ENCODE results near the gene MED15.
"Not testable (repeated sequence)": the region's sequence is repeated elsewhere in the genome, so short reads cannot be mapped to it uniquely, and the experiment has no call there.

MED15 gene

DNA sequence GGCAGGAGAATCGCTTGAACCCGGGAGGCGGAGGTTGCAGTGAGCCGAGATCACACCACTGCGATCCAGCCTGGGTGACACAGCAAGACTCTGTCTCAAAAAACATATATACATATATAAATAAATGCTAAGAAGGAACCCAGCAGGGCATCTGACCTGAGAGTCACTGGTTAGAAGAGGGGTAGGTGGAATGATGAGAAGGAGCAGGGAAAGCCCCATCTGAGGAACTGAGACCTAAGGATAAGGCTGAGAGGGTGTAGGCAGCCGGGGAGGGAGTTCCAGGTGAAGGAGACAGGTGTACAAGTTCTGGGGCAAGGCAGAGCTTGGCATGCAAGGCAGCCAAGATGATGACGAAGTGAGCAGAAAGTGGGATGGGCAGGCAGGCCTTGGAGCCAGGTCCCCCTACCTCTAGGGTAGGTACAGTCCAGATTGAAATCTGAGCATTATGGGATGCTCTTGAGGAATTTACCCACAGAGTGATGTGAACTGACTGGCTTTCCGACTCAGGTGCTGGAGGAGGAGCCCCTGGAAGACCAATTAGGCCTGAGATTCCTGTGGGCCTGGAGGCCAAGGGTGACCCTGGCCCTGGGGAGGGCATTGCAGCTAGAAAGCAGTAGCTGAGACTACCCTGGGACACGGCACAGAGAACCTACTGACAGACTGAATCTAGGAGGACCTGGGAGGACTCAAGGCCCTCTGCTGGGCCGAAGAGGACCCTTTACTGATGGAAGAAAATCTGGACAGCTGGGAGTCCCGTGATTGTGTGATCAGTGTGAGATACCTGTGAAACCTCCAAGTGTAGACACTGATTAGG, 34.6 kb upstream of the MED15 start:
- Histone ChIP-seq H3K4me2 (ENCODE audit: low read length) (no peak overlapping the region), H3K27me3 (ENCODE audit: control insufficient read depth, low read length) (no peaks in the 10 kb centered on the region), H3K9me3 (ENCODE audit: control insufficient read depth, insufficient read depth, low read length) (no peaks in the 10 kb centered on the region), H3K79me2 (ENCODE audit: control insufficient read depth, low read length) (no peaks in the 10 kb centered on the region), H3K9me2 (replicated peaks; ENCODE audit: control insufficient read depth, low read length) (no peaks in the 10 kb centered on the region), H3K4me1 (ENCODE audit: control insufficient read depth, low read length) (no peaks in the 10 kb centered on the region), H3K36me3 (ENCODE audit: control insufficient read depth, low read length) (no peaks in the 10 kb centered on the region), H3K27ac (ENCODE audit: low read depth, low read length) (no peak overlapping the region), H3F3A (ENCODE audit: control insufficient read depth, insufficient read depth) (no peaks in the 10 kb centered on the region), H4K20me1 (ENCODE audit: control insufficient read depth, insufficient read depth, low read depth, low read length) (no peaks in the 10 kb centered on the region), H3K4me3 (ENCODE audit: low read length) (no peak overlapping the region)
- TF ChIP-seq EZH2phosphoT487 (IDR thresholded peaks at IDR 0.05; ENCODE audit: borderline replicate concordance, low read length): no peak
- TF ChIP-seq, protein P1, sequence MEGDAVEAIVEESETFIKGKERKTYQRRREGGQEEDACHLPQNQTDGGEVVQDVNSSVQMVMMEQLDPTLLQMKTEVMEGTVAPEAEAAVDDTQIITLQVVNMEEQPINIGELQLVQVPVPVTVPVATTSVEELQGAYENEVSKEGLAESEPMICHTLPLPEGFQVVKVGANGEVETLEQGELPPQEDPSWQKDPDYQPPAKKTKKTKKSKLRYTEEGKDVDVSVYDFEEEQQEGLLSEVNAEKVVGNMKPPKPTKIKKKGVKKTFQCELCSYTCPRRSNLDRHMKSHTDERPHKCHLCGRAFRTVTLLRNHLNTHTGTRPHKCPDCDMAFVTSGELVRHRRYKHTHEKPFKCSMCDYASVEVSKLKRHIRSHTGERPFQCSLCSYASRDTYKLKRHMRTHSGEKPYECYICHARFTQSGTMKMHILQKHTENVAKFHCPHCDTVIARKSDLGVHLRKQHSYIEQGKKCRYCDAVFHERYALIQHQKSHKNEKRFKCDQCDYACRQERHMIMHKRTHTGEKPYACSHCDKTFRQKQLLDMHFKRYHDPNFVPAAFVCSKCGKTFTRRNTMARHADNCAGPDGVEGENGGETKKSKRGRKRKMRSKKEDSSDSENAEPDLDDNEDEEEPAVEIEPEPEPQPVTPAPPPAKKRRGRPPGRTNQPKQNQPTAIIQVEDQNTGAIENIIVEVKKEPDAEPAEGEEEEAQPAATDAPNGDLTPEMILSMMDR (IDR thresholded peaks at IDR 0.05; ENCODE audit: low read depth, low read length, poor library complexity, severe bottlenecking): no peak

DNA sequence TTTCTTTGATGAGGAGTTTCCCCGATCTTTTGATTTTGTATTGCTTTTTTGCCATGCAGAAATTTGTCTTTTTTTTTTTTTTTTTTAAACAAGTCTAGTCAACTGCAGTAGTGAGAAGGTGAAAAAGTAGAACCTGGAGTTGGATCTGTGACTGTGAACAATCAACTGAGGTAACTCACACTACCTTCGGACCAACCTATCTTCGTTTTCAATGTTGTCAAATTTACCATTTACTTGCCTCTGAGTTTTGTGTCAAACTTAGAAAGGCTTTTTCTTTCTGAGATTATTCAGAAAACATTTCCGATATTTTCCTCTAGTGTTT, 32.3 kb upstream of the MED15 start:
- H3K27me3 ChIP-seq (ENCODE audit: control insufficient read depth, low read length): no peaks in the 10 kb centered on the region
- H3K4me3 ChIP-seq (ENCODE audit: low read length): no peak overlapping the region
- H3K4me1 ChIP-seq (ENCODE audit: control insufficient read depth, low read length): no peaks in the 10 kb centered on the region
- no peaks in the 10 kb centered on the region for H3K9me3 ChIP-seq (ENCODE audit: control insufficient read depth, insufficient read depth, low read length)
- H3F3A ChIP-seq (ENCODE audit: control insufficient read depth, insufficient read depth): no peaks in the 10 kb centered on the region
- H3K79me2 ChIP-seq (ENCODE audit: control insufficient read depth, low read length): no peaks in the 10 kb centered on the region
- H3K36me3 ChIP-seq (ENCODE audit: control insufficient read depth, low read length): no peaks in the 10 kb centered on the region
- H3K9me2 ChIP-seq (replicated peaks; ENCODE audit: control insufficient read depth, low read length): no peaks in the 10 kb centered on the region
- no peak overlapping the region for H3K27ac ChIP-seq (ENCODE audit: low read depth, low read length)
- H3K4me2 ChIP-seq (ENCODE audit: low read length): no peak overlapping the region
- no peaks in the 10 kb centered on the region for H4K20me1 ChIP-seq (ENCODE audit: control insufficient read depth, insufficient read depth, low read depth, low read length)
- TF ChIP-seq EZH2phosphoT487 (IDR thresholded peaks at IDR 0.05; ENCODE audit: borderline replicate concordance, low read length): no peak
- TF ChIP-seq, protein P1 (IDR thresholded peaks at IDR 0.05; ENCODE audit: low read depth, low read length, poor library complexity, severe bottlenecking): no peak

DNA sequence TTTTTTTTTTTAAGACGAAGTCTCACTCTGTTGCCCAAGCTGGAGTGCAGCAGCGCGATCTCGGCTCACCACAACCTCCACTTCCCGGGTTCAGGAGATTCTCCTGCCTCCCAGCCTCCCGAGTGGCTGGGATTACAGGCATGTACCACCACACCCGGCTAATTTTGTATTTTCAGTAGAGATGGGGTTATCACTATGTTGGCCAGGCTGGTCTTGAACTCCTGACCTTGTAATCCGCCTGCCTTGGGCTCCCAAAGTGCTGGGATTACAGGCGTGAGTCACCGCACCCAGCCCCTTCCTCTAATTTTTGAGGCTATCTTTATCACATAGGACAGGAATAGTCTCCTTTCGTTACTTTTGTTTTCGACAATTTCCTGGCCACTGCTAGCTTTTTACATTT, 31.8 kb upstream of the MED15 start:
- H3K27me3 ChIP-seq (ENCODE audit: control insufficient read depth, low read length); H3K4me1 ChIP-seq (ENCODE audit: control insufficient read depth, low read length); H3F3A ChIP-seq (ENCODE audit: control insufficient read depth, insufficient read depth); H4K20me1 ChIP-seq (ENCODE audit: control insufficient read depth, insufficient read depth, low read depth, low read length); H3K4me2 ChIP-seq (ENCODE audit: low read length); H3K9me3 ChIP-seq (ENCODE audit: control insufficient read depth, insufficient read depth, low read length); H3K36me3 ChIP-seq (ENCODE audit: control insufficient read depth, low read length); H3K4me3 ChIP-seq (ENCODE audit: low read length); H3K9me2 ChIP-seq (replicated peaks; ENCODE audit: control insufficient read depth, low read length); H3K27ac ChIP-seq (ENCODE audit: low read depth, low read length); H3K79me2 ChIP-seq (ENCODE audit: control insufficient read depth, low read length): not testable (repeated sequence)

DNA sequence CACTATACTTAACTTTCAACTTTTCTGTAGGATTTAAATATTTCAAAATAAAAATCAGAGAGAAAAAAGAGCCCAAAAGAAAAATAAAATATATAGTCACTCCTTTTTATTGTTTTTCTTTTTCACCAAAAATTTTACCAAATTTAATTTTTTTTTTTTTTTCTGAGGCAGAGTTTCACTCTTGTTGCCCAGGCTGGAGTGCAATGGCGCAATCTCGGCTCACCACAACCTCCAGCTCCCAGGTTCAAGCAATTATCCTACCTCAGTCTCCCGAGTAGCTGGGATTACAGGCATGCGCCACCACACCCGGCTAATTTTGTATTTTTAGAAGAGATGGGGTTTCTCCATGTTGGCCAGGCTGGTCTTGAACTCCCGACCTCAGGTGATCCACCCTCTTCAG, 29.4 kb upstream of the MED15 start:
- not testable (repeated sequence) for H3K9me2 ChIP-seq (replicated peaks; ENCODE audit: control insufficient read depth, low read length); H3K4me1 ChIP-seq (ENCODE audit: control insufficient read depth, low read length); H3K27ac ChIP-seq (ENCODE audit: low read depth, low read length); H3F3A ChIP-seq (ENCODE audit: control insufficient read depth, insufficient read depth); H3K4me3 ChIP-seq (ENCODE audit: low read length); H3K36me3 ChIP-seq (ENCODE audit: control insufficient read depth, low read length); H3K79me2 ChIP-seq (ENCODE audit: control insufficient read depth, low read length); H3K4me2 ChIP-seq (ENCODE audit: low read length); H4K20me1 ChIP-seq (ENCODE audit: control insufficient read depth, insufficient read depth, low read depth, low read length); H3K27me3 ChIP-seq (ENCODE audit: control insufficient read depth, low read length); H3K9me3 ChIP-seq (ENCODE audit: control insufficient read depth, insufficient read depth, low read length)
